H9 (cell line): ENCODE measurements around the gene TBL1X. TPM values are rescaled to one million over a fixed set of nuclear protein-coding genes. Genes with fewer than 3 reads are reported as not detected.

Source experiments
- DNase-seq: peaks from one replicate; pipeline ENCODE4 v3.0.0-alpha.2; 2017
- H2AFZ ChIP-seq: one replicate; pipeline ENCODE4 v1.6.1; 2013; ENCODE audit warnings: mild to moderate bottlenecking, low read length, control low read depth, moderate library complexity
- H2AK5ac ChIP-seq: 2 replicates; pipeline ENCODE4 v1.6.1; 2013; ENCODE audit warnings: low read length, control low read depth, mixed read lengths; ENCODE audit not compliant: insufficient read length
- H2BK120ac ChIP-seq: one replicate; pipeline ENCODE4 v1.6.1; 2013; ENCODE audit warnings: low read depth, mild to moderate bottlenecking, low read length, control low read depth, inconsistent platforms; ENCODE audit not compliant: poor library complexity, severe bottlenecking
- H2BK12ac ChIP-seq: 2 replicates; pipeline ENCODE4 v1.6.1; 2013; ENCODE audit warnings: low read length, control low read depth, mixed read lengths, low read depth; ENCODE audit not compliant: insufficient read length
- H2BK15ac ChIP-seq: 2 replicates; pipeline ENCODE4 v1.6.1; 2013; ENCODE audit warnings: low read depth, low read length, control low read depth
- H2BK20ac ChIP-seq: one replicate; pipeline ENCODE4 v1.6.1; 2013; ENCODE audit warnings: low read depth, mild to moderate bottlenecking, low read length, control low read depth, inconsistent platforms; ENCODE audit not compliant: poor library complexity, severe bottlenecking
- H2BK5ac ChIP-seq: 2 replicates; pipeline ENCODE4 v1.6.1; 2013; ENCODE audit warnings: low read length, control low read depth, mixed read lengths; ENCODE audit not compliant: insufficient read length
- H3K14ac ChIP-seq: 2 replicates; pipeline ENCODE4 v1.6.1; 2013; ENCODE audit warnings: low read length, control low read depth; ENCODE audit not compliant: insufficient read depth
- H3K18ac ChIP-seq: 2 replicates; pipeline ENCODE4 v1.6.1; 2013; ENCODE audit warnings: low read depth, mild to moderate bottlenecking, mixed read lengths, low read length, control low read depth; ENCODE audit not compliant: insufficient read length
- H3K23ac ChIP-seq: 2 replicates; pipeline ENCODE4 v1.6.1; 2013; ENCODE audit warnings: low read length, control low read depth, mixed read lengths, low read depth; ENCODE audit not compliant: insufficient read length
- H3K23me2 ChIP-seq: 2 replicates; pipeline ENCODE4 v1.6.1; 2013; ENCODE audit warnings: low read depth, mild to moderate bottlenecking, mixed read lengths, low read length, control low read depth; ENCODE audit not compliant: insufficient read length, poor library complexity, severe bottlenecking
- H3K27ac ChIP-seq: 2 replicates; pipeline ENCODE4 v1.5.1; 2013; ENCODE audit warnings: low read length, control low read depth, mixed read lengths, low read depth; ENCODE audit not compliant: insufficient read length
- H3K27me3 ChIP-seq: 2 replicates; pipeline ENCODE4 v1.6.1; 2013; ENCODE audit warnings: low read length, control low read depth, inconsistent platforms; ENCODE audit not compliant: insufficient read depth
- H3K4ac ChIP-seq: 2 replicates; pipeline ENCODE4 v1.6.1; 2013; ENCODE audit warnings: low read depth, mild to moderate bottlenecking, control low read depth, inconsistent platforms, low read length, moderate library complexity
- H3K4me1 ChIP-seq: 2 replicates; pipeline ENCODE4 v1.6.1; 2013; ENCODE audit warnings: low read length, control low read depth, inconsistent platforms; ENCODE audit not compliant: insufficient read depth
- H3K4me2 ChIP-seq: 2 replicates; pipeline ENCODE4 v1.6.1; 2013; ENCODE audit warnings: low read length, control low read depth, mixed read lengths; ENCODE audit not compliant: insufficient read length, insufficient read depth
- H3K56ac ChIP-seq: 2 replicates; pipeline ENCODE4 v1.6.1; 2013; ENCODE audit warnings: low read depth, mild to moderate bottlenecking, mixed read lengths, low read length, control low read depth; ENCODE audit not compliant: insufficient read length
- H3K79me1 ChIP-seq: 2 replicates; pipeline ENCODE4 v1.6.1; 2013; ENCODE audit warnings: low read depth, mild to moderate bottlenecking, moderate library complexity, low read length, control low read depth, inconsistent platforms; ENCODE audit not compliant: insufficient read depth, poor library complexity, severe bottlenecking
- H3K79me2 ChIP-seq: 2 replicates; pipeline ENCODE4 v1.6.1; 2013; ENCODE audit warnings: low read length, control low read depth, inconsistent platforms; ENCODE audit not compliant: insufficient read depth
- H3K9ac ChIP-seq: 2 replicates; pipeline ENCODE4 v1.6.1; 2013; ENCODE audit warnings: low read length, control low read depth, mixed read lengths; ENCODE audit not compliant: insufficient read length; ENCODE audit errors: extremely low read depth
- H3K9me3 ChIP-seq: one replicate; pipeline ENCODE4 v1.6.1; 2013; ENCODE audit warnings: low read depth, low read length, inconsistent platforms; ENCODE audit not compliant: control insufficient read depth
- H3T11ph ChIP-seq: one replicate; pipeline ENCODE4 v1.6.1; 2013; ENCODE audit warnings: mild to moderate bottlenecking, low read length, control low read depth, inconsistent platforms
- H4K20me1 ChIP-seq: one replicate; pipeline ENCODE4 v1.6.1; 2013; ENCODE audit not compliant: control insufficient read depth, insufficient read length, insufficient read depth
- H4K5ac ChIP-seq: 2 replicates; pipeline ENCODE4 v1.6.1; 2013; ENCODE audit warnings: low read depth, mild to moderate bottlenecking, mixed read lengths, low read length, control low read depth; ENCODE audit not compliant: insufficient read length
- H4K8ac ChIP-seq: replicated peaks from 2 replicates; pipeline ENCODE4 v1.6.1; 2013; ENCODE audit warnings: low read length, control low read depth, mixed read lengths, low read depth; ENCODE audit not compliant: insufficient read length
- H4K91ac ChIP-seq: 2 replicates; pipeline ENCODE4 v1.6.1; 2013; ENCODE audit warnings: low read depth, mild to moderate bottlenecking, moderate library complexity, mixed read lengths, low read length, control low read depth; ENCODE audit not compliant: insufficient read length
- H3K27ac Mint-ChIP-seq, 3 experiments: 2 replicates in 2 of 3; 3 replicates in 1 of 3; pipeline ENCODE4 v1.8.0; 2020 to 2021; ENCODE audit warnings: mixed read lengths in 3 of 3, mild to moderate bottlenecking in 1 of 3, moderate library complexity in 1 of 3
- H3K27me3 Mint-ChIP-seq: 2 replicates; pipeline ENCODE4 v1.8.0; 2021; ENCODE audit warnings: low read depth, mild to moderate bottlenecking, moderate library complexity, mixed read lengths
- H3K36me3 Mint-ChIP-seq, 3 experiments: 2 replicates in 2 of 3; 3 replicates in 1 of 3; pipeline ENCODE4 v1.8.0; 2020 to 2021; ENCODE audit warnings: low read depth in 3 of 3, mixed read lengths in 3 of 3; ENCODE audit not compliant: insufficient read depth in 1 of 3
- H3K4me1 Mint-ChIP-seq, 2 experiments: 2 replicates each; pipeline ENCODE4 v1.8.0; 2020; ENCODE audit warnings: mixed read lengths in 2 of 2
- H3K4me3 Mint-ChIP-seq, 2 experiments: 2 replicates in 1 of 2; 3 replicates in 1 of 2; pipeline ENCODE4 v1.8.0; 2020 to 2021; ENCODE audit warnings: mild to moderate bottlenecking in 2 of 2, mixed read lengths in 2 of 2, moderate library complexity in 1 of 2
- H3K9me3 Mint-ChIP-seq, 2 experiments: 2 replicates in 1 of 2; 3 replicates in 1 of 2; pipeline ENCODE4 v1.8.0; 2020; ENCODE audit warnings: mild to moderate bottlenecking in 2 of 2, mixed read lengths in 2 of 2, moderate library complexity in 1 of 2
- CTCF ChIP-seq: fragments of 200-600 bp; sonication (generic); conservative IDR thresholded peaks from 3 replicates; pipeline ENCODE4 v1.8.0; 2021; ENCODE audit warnings: antibody characterized with exemption, mild to moderate bottlenecking
- WGBS: extraction: QIAGEN DNeasy Blood & Tissue Kit; methylation state at CpG from one replicate; pipeline ENCODE4 v1.1.7; 2013; ENCODE audit warnings: missing lambda C conversion rate, low lambda C conversion rate, mixed read lengths; ENCODE audit not compliant: insufficient read length; ENCODE audit errors: extremely low coverage; 5-methylcytosine and 5-hydroxymethylcytosine counted together
- total RNA-seq: library from RNA; stranded (reverse); gene quantifications from 2 replicates; pipeline ENCODE4 v1.2.1, GENCODE V29; 2021

Gene TBL1X
- total RNA-seq, 1 experiment from 2014 or later: 24.1 TPM

- H3K36me3 Mint-ChIP-seq: peaks cover 14 to 42% (median 35%) of the 10 kb centered on the region in 3 experiments; a peak in 6 of 7 replicates
- H3K18ac ChIP-seq: no peak overlapping the region
- no peak overlapping the region for H2BK120ac ChIP-seq
- no peak overlapping the region for H2AFZ ChIP-seq
- peaks cover 5% of the 10 kb centered on the region; the same call in 1 of the 2 replicates for H3K27me3 Mint-ChIP-seq
- no peak overlapping the region for H3T11ph ChIP-seq
- no peak overlapping the region for H2BK12ac ChIP-seq
- H3K27me3 ChIP-seq: no peaks in the 10 kb centered on the region
- no peak overlapping the region for H3K4me3 Mint-ChIP-seq
- no peak overlapping the region for H3K4ac ChIP-seq
- no peak overlapping the region for H3K23ac ChIP-seq
- H3K79me1 ChIP-seq: no peaks in the 10 kb centered on the region
- TF ChIP-seq CTCF: no peak
- H3K23me2 ChIP-seq: no peaks in the 10 kb centered on the region
- no peak overlapping the region for H4K5ac ChIP-seq
- H4K20me1 ChIP-seq: no peaks in the 10 kb centered on the region
- no peak overlapping the region for H4K8ac ChIP-seq
- peaks cover 9 to 10% of the 10 kb centered on the region in 2 experiments for H3K4me1 Mint-ChIP-seq
- H2AK5ac ChIP-seq: no peak overlapping the region
- no peaks in the 10 kb centered on the region for H3K9me3 ChIP-seq
- no peak overlapping the region for H3K9ac ChIP-seq
- no CpG with 5 or more reads among the region's 6 CpGs for WGBS
- H3K27ac Mint-ChIP-seq: no peak overlapping the region
- H2BK20ac ChIP-seq: no peak overlapping the region
- H3K9me3 Mint-ChIP-seq: peaks cover 0 to 61% of the 10 kb centered on the region in 2 experiments; a peak in 3 of 5 replicates
- H3K27ac ChIP-seq: no peak overlapping the region
- no peak overlapping the region; the same call in 1 of the 2 replicates for H3K14ac ChIP-seq
- H3K4me2 ChIP-seq: no peak overlapping the region
- H3K79me2 ChIP-seq: no peaks in the 10 kb centered on the region
- H2BK15ac ChIP-seq: no peak overlapping the region
- no peak overlapping the region for H3K56ac ChIP-seq
- H2BK5ac ChIP-seq: no peak overlapping the region
- DNase-seq: no peak
- H4K91ac ChIP-seq: no peak overlapping the region
- H3K4me1 ChIP-seq: no peaks in the 10 kb centered on the region
Measured at GRCh38 chrX:9682861-9683260, 218.0 kb downstream of the TBL1X start.
